ES-I3 (cell line): ENCODE results near the gene POLE4.

Experiments
- H3K36me3 ChIP-seq: 2 replicates; pipeline ENCODE4 v1.6.1; 2013; ENCODE audit warnings: mild to moderate bottlenecking, low read length, control low read depth, moderate library complexity; ENCODE audit not compliant: insufficient read depth
- H3K4me1 ChIP-seq: 2 replicates; pipeline ENCODE4 v1.6.1; 2013; ENCODE audit warnings: mild to moderate bottlenecking, control low read depth, low read length; ENCODE audit not compliant: insufficient read depth
- H3K9ac ChIP-seq: 2 replicates; pipeline ENCODE4 v1.6.1; 2013; ENCODE audit warnings: low read depth, mild to moderate bottlenecking, low read length, moderate library complexity
- H3K9me3 ChIP-seq: 2 replicates; pipeline ENCODE4 v1.6.1; 2013; ENCODE audit warnings: mild to moderate bottlenecking, low read length, moderate library complexity; ENCODE audit not compliant: control insufficient read depth, insufficient read depth

POLE4 gene, protein sequence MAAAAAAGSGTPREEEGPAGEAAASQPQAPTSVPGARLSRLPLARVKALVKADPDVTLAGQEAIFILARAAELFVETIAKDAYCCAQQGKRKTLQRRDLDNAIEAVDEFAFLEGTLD

DNA sequence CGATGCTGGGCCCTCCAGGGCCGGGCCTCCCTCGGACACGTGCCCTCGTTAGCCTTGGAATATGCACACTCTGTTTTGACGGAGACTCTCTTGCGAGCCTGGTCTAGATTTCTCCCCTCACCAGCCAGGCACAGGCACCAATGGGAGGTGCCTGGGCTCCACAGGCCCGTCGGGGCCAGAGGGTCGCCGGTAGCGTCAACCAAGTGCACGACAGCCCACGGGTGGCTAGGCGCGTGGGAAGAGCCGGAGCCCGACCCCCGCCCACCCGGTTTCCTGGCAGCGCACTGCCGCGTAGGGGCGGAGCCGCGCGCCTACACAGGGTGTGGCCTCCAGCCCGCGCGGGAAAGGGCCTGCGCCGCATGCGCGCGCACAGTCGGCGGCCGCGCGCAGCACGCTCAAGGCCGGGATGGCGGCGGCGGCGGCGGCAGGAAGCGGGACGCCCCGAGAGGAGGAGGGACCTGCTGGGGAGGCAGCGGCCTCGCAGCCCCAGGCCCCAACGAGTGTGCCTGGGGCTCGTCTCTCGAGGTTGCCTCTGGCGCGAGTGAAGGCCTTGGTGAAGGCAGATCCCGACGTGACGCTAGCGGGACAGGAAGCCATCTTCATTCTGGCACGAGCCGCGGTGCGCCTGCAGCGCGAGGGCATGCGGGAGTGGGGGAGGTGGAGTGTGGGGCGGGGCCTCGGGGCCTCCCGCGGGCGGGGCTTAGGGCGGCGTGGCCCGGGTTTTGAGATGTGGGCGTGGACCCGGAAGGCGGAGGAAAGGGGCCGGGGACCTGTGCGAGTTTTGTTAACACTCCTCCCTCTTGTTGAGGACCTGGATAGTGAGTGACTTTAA, at the start of gene POLE4:
POLE4 (plus strand) TSS at position 370 of the 832 bp plus-strand sequence; CDS start at position 407, 37 bp downstream.
- no peaks in the 10 kb centered on the region for H3K4me1 ChIP-seq
- H3K9ac ChIP-seq = peak within 1 kb of the TSS; percentile 57
- peaks cover 15% of the 10 kb centered on the region; the same call in 1 of the 2 replicates for H3K9me3 ChIP-seq
- H3K36me3 ChIP-seq = no peaks in the 10 kb centered on the region; the same call in 1 of the 2 replicates

DNA sequence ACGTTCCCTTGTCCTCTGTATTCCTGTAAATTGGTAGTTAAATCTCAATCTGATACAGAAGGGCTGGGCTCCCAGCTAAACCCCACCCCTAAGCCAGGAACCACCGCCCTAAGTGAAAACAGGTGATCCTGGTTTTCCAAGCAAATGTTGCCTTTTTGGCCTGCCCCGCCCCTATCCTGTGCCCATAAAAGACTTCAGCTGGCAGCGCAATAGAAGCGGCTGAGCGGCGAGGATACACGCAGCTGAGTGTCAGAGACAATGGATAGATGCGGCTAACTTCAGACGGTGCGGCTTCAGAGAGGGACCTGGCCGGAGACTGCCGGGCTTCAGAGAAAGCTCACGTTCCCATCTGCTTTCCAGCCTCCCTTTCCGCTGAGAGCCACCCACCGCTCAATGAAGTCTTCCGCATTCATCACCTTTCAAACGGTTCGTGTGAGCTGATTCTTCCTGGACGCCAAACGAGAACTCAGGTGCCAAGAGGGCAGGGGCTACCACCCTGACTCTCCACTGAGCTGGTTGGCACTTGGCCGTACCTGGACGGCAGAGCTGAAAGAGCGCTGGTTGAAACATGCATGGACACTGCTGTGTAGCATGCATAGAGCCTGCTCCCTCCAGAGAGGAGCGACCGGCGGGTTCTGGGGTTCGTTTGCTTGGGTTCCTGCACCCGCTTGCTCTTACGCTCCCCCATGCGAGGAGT, 49.5 kb upstream of the POLE4 start:
- Histone ChIP-seq H3K9ac (no peak overlapping the region; the same call in 1 of the 2 replicates), H3K4me1 (no peaks in the 10 kb centered on the region), H3K9me3 (no peaks in the 10 kb centered on the region; the same call in 1 of the 2 replicates), H3K36me3 (no peaks in the 10 kb centered on the region)

DNA sequence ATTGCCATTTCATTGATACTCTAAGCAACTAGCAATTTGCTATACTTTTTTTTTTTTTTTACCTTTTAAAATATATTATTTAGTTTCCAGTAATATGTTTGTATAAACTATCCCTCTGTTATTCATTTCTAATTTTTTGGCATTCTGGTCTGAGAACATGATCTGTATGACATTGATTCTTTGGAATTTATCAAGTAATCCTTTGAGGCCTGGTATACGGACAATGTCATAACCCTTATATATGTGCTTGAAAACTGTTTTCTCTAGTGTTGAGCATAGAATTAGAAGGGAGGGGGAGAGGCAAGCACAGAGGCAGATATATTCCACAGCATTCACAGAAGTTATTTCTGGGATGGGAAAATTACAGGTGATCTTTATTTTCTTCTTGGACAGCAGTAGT, 48.2 kb upstream of the POLE4 start:
- Histone ChIP-seq H3K4me1 (no peaks in the 10 kb centered on the region), H3K9ac (no peak overlapping the region), H3K9me3 (no peaks in the 10 kb centered on the region), H3K36me3 (no peaks in the 10 kb centered on the region)

DNA sequence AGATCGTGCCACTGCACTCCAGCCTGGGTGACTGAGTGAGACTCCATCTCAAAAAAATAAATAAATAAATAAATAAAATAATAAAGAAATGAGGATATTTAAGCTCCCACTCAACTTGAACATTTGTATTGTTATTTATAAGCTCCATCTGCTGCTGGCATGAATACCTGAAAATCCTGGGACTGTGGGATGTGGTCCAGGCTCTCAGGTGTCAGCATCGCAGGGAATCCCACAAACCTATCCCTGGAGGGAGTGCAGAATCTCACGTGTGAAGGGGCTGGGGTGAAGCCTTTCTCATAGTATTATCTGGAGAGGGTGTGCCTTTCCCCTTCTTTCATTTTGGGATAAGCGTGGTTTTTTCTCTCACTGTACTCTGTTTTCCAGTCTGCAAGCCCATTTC, 47.4 kb upstream of the POLE4 start:
- Histone ChIP-seq H3K4me1 (no peaks in the 10 kb centered on the region), H3K9ac (no peak overlapping the region), H3K9me3 (no peaks in the 10 kb centered on the region), H3K36me3 (no peaks in the 10 kb centered on the region)

DNA sequence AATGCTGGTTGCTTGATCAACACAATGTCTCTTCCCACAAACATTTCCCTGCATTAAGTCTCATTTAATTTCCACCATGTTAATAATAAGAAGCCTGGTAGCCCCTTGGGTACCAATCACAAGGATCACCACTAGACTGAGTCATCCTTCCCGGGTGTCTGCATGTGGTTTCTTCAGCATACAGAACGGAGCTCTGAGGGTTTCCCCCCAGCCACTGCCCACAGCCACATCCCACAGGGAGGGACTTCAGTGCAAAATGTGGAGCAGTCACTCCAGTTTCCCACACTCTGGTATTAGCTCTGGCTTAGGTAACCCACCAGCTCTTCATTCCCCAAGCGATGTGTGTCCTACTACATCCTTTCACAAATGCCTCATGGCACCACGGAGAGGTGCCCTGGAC, 42.7 kb upstream of the POLE4 start:
- Histone ChIP-seq H3K36me3 (no peaks in the 10 kb centered on the region), H3K9me3 (no peaks in the 10 kb centered on the region), H3K9ac (no peak overlapping the region), H3K4me1 (0 out of 2 replicates have a peak, but pooled peaks cover 6% of the 10 kb centered on the region)

DNA sequence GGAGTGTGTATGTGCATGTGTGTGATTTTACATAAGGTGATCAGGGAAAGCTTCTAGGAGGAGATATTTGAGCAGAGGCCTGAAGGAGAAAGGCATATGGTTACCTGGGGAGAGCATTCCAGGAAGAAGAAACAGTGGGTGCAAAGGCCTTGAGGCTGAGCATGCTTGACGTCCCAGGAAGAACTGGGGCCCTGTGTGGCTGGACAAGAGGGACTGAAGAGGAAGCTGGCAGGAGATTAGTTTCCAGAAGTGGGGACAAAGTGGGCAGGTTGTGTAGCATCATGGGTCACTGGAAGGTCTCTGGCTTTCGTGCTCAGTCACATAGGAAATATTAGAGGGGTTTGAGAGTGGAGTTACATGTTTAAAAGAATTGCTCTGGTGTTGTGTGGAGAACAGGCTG, 42.0 kb upstream of the POLE4 start:
- no peaks in the 10 kb centered on the region for H3K9me3 ChIP-seq
- H3K4me1 ChIP-seq = 0 out of 2 replicates have a peak, but pooled peaks cover 6% of the 10 kb centered on the region
- H3K36me3 ChIP-seq = no peaks in the 10 kb centered on the region
- no peak overlapping the region for H3K9ac ChIP-seq

DNA sequence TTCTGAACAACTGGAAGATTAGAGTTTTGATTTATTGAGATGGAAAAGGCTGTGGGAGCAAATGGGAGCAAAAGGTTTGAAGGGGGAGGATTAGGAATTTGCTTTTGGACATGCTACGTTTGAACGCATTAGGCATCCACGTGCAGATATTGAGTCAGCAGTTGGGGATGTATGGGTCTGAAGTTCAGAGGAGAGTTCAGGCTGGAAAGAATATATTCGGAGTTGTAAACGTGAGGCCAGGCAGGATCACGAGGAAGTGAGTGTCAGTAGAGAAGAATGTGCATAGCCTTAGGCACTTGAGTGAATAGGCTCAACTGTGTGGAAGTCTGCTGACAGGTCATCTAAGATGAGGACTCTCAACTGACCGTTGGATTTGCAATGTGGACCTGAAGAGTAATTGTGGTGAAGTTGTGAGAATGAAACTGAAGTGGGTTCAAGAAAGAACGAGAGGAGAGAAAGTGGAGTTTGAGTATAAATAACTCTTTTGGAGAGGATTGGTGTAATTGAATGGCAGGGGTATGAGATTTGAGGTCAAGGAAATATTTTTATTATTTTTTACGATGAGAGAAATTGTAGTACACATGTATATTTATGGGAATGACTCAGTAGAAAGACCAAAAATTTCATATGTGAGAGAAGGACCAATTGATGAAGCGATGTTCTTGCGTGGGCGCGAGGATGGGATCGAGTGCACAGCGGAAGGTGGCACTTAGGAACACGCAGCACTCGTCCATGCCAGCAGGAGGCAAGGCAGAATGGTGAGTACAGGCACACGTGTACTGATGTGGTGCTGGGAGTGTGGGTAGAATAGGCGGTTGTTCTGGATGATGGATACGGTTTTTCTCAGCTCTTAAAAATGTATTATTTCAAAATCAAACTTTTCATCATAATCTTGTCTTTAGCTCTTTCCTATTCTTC, 40.5 kb upstream of the POLE4 start:
- H3K4me1 ChIP-seq = 0 out of 2 replicates have a peak, but pooled peaks cover 6% of the 10 kb centered on the region

DNA sequence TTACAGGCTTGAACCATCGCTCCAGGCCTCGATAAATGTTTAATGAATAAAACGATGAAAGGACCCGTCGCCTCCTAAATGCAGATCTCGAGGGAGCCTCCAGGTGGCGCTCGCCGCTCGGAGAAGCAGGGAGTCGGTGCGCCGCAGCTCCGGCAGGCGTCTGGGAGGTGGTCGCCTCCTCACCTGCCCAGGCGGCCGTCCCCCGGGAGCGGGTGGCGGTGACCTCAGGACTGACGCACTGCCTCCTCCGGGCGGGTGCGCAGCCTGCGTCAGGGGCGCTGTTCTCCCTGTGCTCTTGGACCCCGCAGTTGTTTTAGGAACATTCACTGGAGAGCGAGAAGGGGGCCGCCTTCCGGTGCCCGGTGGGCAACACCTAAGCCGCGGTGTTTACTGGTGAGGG, 38.6 kb upstream of the POLE4 start:
- peak overlapping the region; percentile 53; the same call in 1 of the 2 replicates for H3K9ac ChIP-seq
- H3K4me1 ChIP-seq = 0 out of 2 replicates have a peak, but pooled peaks cover 6% of the 10 kb centered on the region
- no peaks in the 10 kb centered on the region for H3K36me3 ChIP-seq
- H3K9me3 ChIP-seq = no peaks in the 10 kb centered on the region

More for the DNA sequence above, 40.5 kb upstream of the POLE4 start:
- H3K9ac ChIP-seq = no peak overlapping the region
- no peaks in the 10 kb centered on the region for H3K36me3 ChIP-seq
- no peaks in the 10 kb centered on the region for H3K9me3 ChIP-seq

DNA sequence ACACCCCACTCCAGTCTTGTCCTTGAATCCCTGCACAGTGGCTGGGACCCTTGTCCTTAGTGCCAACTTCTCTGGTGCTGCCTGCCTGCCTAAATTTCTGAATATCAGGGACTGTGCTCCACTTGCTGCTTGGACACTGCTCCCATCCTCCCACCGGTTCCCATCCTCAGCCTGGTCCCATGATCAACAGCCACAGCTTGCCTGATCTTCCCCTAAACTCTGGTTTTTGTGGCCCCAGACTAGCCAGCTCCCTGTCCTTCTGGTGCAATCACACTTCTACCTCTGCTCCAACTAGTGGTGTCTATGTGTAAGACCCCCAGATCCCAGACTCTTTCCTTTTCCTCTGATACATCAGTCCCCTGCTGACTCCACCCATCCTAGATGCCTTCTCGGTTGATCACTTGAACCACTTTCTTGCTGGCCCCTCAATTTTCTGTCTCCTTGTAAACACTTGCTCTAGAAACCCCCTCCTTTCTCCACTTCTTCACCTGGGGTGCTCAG, 37.2 kb upstream of the POLE4 start:
- Histone ChIP-seq H3K9ac (no peak overlapping the region), H3K36me3 (no peaks in the 10 kb centered on the region), H3K4me1 (0 out of 2 replicates have a peak, but pooled peaks cover 6% of the 10 kb centered on the region), H3K9me3 (no peaks in the 10 kb centered on the region)

DNA sequence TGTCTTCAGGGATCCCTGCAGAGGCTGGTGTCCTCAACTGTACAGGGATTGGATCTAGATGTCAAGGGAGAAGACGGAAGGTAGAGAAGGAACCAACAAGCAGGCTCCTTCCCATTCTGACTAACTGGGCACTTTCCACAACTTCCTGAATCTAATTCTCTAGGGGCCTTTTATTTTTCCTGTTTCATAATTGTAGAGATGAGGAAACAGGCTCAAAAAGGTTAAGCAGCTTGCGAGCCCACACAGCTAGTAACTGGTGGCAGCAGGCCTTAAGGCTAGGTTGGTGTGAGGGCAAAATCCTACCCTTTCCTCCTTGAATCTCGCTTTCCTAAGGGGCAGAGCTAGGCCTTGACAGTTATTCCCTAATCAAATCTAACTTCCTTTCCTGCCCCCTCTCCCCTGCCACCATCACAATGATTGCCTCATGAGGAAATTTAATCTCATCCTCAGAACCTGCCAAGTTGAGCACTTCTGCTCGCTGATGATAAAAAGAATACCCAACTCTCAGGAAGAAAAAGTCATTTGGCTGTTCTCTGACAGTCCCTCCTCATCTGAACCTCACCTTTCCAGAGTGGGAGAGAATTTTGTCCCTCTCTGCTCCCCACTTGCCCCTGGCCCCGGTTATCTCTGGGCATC, 35.7 kb upstream of the POLE4 start:
- Histone ChIP-seq H3K9ac (no peak overlapping the region), H3K36me3 (no peaks in the 10 kb centered on the region), H3K4me1 (0 out of 2 replicates have a peak, but pooled peaks cover 5% of the 10 kb centered on the region)

DNA sequence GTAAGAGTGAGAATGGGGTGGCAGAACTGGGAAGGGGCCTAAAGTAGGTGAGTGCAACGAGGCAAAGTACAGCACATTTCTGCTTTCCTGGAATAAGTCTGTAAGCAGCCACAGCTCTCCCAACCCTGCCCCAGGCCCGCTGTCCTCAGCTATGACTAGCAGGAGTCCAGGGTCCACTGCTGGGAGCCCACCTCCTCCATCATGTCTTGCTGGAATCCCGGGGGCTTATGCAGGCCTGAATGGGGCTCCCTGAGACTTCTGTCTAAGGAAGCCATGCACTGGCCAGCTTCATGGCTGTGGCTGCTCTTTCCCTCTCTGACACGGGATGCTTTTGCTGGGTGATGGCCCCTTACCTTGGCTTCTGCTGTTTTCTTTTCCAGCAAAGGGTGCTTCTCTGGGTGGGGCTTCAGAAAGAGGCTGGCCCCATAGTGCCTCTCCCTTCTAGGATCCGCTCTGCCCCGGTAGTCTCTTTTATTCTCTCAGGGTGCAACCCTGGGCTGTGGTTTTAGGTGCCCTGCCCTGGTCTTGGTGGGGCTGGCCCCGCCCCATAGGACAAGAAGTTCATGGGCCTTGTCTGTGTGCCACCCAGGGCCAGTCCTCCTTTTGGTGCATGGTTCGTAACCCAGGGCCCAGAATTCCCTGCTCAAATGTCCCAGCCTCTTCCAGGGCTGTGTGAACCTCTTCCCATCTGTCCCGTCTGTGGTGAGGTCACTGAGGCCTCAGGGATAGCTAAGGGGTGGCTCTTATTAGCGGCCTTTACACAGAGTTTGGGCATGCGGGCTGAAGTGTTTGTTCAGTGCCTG, 33.8 kb upstream of the POLE4 start:
- no peaks in the 10 kb centered on the region for H3K36me3 ChIP-seq
- no peaks in the 10 kb centered on the region for H3K4me1 ChIP-seq
- H3K9ac ChIP-seq = no peak overlapping the region
- H3K9me3 ChIP-seq = no peaks in the 10 kb centered on the region

More for the DNA sequence above, 35.7 kb upstream of the POLE4 start:
- no peaks in the 10 kb centered on the region for H3K9me3 ChIP-seq

DNA sequence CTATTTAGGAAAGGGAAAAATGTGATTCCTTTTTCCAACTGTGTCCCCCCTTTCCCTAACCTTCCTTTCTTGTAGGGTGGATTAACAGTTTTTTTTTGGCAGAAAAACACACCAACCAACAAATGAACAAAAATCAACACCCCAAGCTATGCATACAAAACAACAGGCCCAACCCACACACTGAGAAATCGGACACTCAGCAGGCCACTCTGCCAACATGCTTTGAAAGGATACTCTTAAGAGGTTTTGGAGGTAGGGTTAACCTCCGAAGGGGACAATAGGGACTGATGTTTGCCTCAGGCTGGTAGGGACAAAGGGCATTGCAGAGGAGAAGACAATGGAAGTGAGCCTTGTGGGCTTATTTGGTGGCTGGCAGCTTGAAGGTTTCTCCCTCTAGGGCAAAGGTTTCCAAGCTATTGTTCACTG, 33.1 kb upstream of the POLE4 start:
- no peak overlapping the region for H3K9ac ChIP-seq
- H3K36me3 ChIP-seq = no peaks in the 10 kb centered on the region
- no peaks in the 10 kb centered on the region for H3K4me1 ChIP-seq
- no peaks in the 10 kb centered on the region for H3K9me3 ChIP-seq

DNA sequence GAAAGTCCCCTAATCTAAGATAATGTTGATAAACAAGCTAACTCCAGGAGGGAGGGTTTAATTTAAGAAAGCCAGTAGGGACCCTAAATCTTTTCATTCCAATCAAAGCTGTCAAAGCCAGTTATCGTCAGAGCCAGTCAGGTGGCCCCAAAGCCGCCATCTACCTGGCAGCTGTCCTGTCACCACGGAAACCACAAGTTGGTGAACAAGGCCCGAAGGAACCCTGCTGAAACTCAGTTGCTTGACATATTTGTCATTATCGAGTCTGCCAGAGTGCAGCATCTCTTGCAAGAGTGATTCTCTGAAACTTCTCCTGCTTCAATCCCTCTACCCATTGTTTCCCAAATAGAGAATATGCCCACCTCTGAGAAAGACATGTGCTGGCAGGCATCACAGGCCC, 30.8 kb upstream of the POLE4 start:
- no peaks in the 10 kb centered on the region for H3K9me3 ChIP-seq
- H3K4me1 ChIP-seq = no peaks in the 10 kb centered on the region
- no peak overlapping the region for H3K9ac ChIP-seq
- H3K36me3 ChIP-seq = no peaks in the 10 kb centered on the region
